ENCODE data around the gene KDM3B.

- no peak for TF ChIP-seq CTCF (IDR thresholded peaks at IDR 0.05; ENCODE audit: control extremely low read depth in 1 of 3, insufficient read depth in 1 of 3, low read depth in 1 of 3, low read length in 3 of 3)
- TF ChIP-seq CHD2 (IDR thresholded peaks at IDR 0.05; ENCODE audit: low read length) = no peak
- no peak for TF ChIP-seq TEAD4 (IDR thresholded peaks at IDR 0.05; ENCODE audit: low read depth, low read length)
- no peak for TF ChIP-seq ATF3 (IDR thresholded peaks at IDR 0.05; ENCODE audit: insufficient read depth, low read depth, low read length)
- TF ChIP-seq ZNF274 (IDR thresholded peaks at IDR 0.05; ENCODE audit: borderline replicate concordance, extremely low read depth, low read length) = no peak
- no peak for TF ChIP-seq EP300 (IDR thresholded peaks at IDR 0.05; ENCODE audit: borderline replicate concordance in 1 of 2, low read depth in 2 of 2, low read length in 2 of 2)
These were observed 92.5 kb downstream of the KDM3B start for GRCh38 chr5:138444774-138445546.

Data from H1 (cell line).